Measurements from ENCODE around the gene COL15A1. TPM values are rescaled to one million over a fixed set of nuclear protein-coding genes. Genes with fewer than 3 reads are reported as not detected.

Gene COL15A1
- total RNA-seq, 4 donors from 2014 or later, result 4.0 to 7.8 (median 6.8) TPM

DNA sequence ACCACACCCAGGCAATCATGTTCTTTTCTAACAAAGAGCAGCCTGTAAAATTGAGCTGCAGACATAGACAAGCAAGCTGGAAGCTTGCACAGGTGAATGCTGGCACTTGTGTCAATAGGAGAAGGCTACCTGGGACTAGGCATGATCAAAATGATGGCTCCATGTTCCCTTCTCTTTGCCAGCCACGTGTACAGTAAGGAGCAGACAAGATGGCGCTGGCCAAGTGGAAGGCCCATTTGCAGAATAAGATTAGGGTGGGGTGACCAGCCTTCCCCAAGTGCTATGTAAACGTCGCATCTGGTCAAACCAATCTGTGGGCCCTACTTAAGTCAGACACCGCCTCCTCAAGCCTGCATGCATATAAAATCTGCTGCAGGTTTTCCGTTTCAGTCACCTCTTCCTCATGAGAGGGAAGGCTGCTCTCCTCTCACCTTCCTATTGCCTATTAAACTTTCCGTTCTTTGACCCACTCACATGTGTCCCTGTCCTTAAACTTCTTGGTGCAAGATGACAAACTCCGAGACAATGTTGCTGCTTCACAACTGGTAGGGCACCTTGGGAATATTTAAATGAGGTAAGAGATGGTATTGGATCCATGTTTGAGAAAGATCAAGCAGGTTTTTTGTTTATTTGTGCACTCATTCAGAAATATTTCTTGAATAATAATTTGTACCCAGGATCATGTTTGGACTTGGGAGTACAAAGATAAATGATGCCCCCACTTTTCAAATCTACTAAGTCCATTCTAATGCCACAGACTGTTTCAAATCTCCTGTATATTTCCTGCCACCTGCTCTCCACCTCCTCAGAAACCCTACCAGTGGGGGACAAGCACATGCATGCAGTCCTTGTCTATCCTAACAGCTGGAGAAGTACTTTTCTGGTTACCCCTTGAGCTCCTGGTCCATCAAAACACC lies 130.5 kb downstream of the COL15A1 start:
- in situ Hi-C loops (cut with MboI; ENCODE audit: low sequenced_read_pairs in 4 of 4) (no loop called here), intact Hi-C loops (cut with DNase I; ENCODE audit: low total_unique reads) (no loop called here)
- Histone ChIP-seq H3K27ac (no peak overlapping the region), H3K36me3 (no peaks in the 10 kb centered on the region), H3K27me3 (no peaks in the 10 kb centered on the region), H3K4me3 (no peak overlapping the region), H3K9me3 (no peaks in the 10 kb centered on the region), H3K4me1 (no peaks in the 10 kb centered on the region)
- TF ChIP-seq, protein P1, sequence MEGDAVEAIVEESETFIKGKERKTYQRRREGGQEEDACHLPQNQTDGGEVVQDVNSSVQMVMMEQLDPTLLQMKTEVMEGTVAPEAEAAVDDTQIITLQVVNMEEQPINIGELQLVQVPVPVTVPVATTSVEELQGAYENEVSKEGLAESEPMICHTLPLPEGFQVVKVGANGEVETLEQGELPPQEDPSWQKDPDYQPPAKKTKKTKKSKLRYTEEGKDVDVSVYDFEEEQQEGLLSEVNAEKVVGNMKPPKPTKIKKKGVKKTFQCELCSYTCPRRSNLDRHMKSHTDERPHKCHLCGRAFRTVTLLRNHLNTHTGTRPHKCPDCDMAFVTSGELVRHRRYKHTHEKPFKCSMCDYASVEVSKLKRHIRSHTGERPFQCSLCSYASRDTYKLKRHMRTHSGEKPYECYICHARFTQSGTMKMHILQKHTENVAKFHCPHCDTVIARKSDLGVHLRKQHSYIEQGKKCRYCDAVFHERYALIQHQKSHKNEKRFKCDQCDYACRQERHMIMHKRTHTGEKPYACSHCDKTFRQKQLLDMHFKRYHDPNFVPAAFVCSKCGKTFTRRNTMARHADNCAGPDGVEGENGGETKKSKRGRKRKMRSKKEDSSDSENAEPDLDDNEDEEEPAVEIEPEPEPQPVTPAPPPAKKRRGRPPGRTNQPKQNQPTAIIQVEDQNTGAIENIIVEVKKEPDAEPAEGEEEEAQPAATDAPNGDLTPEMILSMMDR (IDR thresholded peaks at IDR 0.05 in 4 of 5, conservative IDR thresholded peaks at IDR 0.05 in 1 of 5), result no peak
- DNase-seq (no peak), ATAC-seq (no peak)

DNA sequence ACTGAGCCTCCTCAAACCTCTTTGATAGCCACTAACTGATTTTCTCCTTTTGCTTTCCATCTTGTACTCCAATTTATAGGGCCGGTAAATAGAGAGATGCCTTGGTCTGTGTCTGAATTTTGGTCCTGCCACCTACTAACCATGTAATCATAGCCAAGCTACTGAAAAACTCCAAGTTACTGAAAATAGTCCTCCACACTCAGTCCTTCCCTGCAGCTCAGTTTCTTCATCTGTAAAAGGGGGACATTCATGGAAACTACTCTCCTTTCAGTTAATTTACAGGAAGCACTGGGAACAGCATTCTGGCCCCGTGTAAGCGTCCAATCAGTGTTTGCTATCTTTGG lies 131.2 kb downstream of the COL15A1 start:
- H3K27ac ChIP-seq, result no peak overlapping the region
- intact Hi-C loops (cut with DNase I; ENCODE audit: low total_unique reads), result no loop called here
- no peak overlapping the region for H3K4me3 ChIP-seq
- in situ Hi-C loops (cut with MboI; ENCODE audit: low sequenced_read_pairs in 4 of 4), result no loop called here
- no peaks in the 10 kb centered on the region for H3K27me3 ChIP-seq
- H3K36me3 ChIP-seq, result no peaks in the 10 kb centered on the region
- TF ChIP-seq POLR2A (IDR thresholded peaks at IDR 0.05), result no peak
- TF ChIP-seq, protein P1 (IDR thresholded peaks at IDR 0.05 in 4 of 5, conservative IDR thresholded peaks at IDR 0.05 in 1 of 5), result no peak
- H3K4me1 ChIP-seq, result no peaks in the 10 kb centered on the region
- DNase-seq, result no peak
- no peaks in the 10 kb centered on the region for H3K9me3 ChIP-seq
- ATAC-seq, result no peak

DNA sequence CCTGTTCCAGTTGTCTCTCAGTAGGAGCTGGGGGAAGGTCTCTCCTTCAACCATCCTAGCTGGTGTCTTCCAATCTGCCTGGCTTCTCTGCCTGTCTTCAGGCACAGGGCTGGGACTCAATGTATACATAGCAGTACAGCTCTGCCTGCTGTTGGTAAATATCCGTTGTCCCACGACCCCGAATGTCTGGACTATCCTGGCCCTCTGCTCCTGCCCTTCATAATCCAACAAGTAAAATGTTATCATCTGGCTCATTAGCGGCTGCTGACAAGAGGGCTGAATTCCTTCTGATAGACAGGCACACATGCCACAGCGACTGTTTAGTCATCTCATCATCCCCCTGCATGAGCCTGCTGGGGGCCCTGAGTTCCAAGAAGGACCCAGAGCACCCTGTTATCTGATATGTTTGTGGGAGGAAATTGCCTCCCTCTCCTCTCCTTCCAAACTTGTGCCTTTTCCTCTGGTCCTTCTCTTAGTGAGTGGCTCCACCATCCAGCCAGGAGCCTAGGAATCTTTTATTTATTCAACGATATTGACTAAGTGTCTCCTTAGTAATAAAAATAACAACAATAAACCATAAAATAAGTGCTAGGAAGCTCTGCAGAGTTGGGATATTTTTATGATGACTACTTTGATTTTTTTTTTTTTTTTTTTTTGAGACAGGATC lies 131.7 kb downstream of the COL15A1 start:
- intact Hi-C loops (cut with DNase I; ENCODE audit: low total_unique reads), result no loop called here
- Histone ChIP-seq H3K27ac (no peak overlapping the region), H3K9me3 (no peaks in the 10 kb centered on the region), H3K36me3 (no peaks in the 10 kb centered on the region), H3K4me3 (no peak overlapping the region), H3K4me1 (no peaks in the 10 kb centered on the region), H3K27me3 (no peaks in the 10 kb centered on the region)
- DNase-seq, result no peak
- in situ Hi-C loops (cut with MboI; ENCODE audit: low sequenced_read_pairs in 4 of 4), result no loop called here
- ATAC-seq, result no peak
- TF ChIP-seq, protein P1 (IDR thresholded peaks at IDR 0.05 in 4 of 5, conservative IDR thresholded peaks at IDR 0.05 in 1 of 5), result no peak
- no peak for TF ChIP-seq POLR2A (IDR thresholded peaks at IDR 0.05)

DNA sequence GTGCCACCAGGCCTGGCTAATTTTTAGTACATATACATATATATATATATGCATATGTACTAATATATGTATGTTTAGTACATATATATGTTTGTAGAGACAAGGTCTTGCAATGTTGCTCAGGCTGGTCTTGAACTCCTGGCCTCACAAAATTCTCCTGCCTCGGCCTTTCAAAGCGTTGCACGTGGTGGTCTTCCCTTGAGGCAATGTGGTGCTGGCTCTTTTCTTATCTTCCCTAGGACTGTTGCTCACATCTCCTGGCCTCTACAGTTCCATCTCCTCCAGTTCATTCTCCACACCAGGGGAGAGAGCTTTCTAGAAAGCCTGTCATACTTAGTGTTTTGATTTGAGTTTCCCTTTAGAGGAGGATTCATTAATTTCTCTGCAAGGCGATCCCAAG lies 132.3 kb downstream of the COL15A1 start:
- H3K9me3 ChIP-seq, result no peaks in the 10 kb centered on the region
- intact Hi-C loops (cut with DNase I; ENCODE audit: low total_unique reads) (no loop called here), in situ Hi-C loops (cut with MboI; ENCODE audit: low sequenced_read_pairs in 4 of 4) (no loop called here)
- ATAC-seq, result no peak
- H3K27me3 ChIP-seq, result no peaks in the 10 kb centered on the region
- no peak for DNase-seq
- no peak overlapping the region for H3K27ac ChIP-seq
- H3K36me3 ChIP-seq, result no peaks in the 10 kb centered on the region
- no peak overlapping the region for H3K4me3 ChIP-seq
- no peaks in the 10 kb centered on the region for H3K4me1 ChIP-seq
- TF ChIP-seq, protein P1 (IDR thresholded peaks at IDR 0.05 in 4 of 5, conservative IDR thresholded peaks at IDR 0.05 in 1 of 5), result no peak
- TF ChIP-seq POLR2A (IDR thresholded peaks at IDR 0.05), result no peak

All from gastrocnemius medialis (tissue), 4 donors.